ENCODE measurements around the gene OR2F1.

DNA sequence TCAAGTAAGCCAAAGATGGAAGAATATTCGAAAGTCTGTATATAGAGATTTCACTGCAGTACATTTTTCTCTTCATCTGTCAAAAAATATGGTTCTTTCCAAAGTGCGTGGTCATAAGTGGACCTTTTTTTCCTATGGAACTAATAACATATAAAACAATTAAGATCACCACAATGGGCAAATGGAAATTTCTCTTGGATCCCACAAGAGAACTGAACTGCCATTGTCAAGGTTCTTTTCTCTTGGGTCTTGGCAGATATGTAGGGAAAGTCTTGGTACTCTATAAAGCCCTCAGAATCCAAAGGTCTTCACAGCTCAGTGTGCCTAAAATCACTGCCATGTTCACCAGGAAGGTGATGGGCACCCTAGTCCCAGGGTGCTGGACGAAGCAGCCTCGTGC lies 45.4 kb downstream of the OR2F1 start, which contains the start of gene OR6B1:
- TF ChIP-seq, protein P1, sequence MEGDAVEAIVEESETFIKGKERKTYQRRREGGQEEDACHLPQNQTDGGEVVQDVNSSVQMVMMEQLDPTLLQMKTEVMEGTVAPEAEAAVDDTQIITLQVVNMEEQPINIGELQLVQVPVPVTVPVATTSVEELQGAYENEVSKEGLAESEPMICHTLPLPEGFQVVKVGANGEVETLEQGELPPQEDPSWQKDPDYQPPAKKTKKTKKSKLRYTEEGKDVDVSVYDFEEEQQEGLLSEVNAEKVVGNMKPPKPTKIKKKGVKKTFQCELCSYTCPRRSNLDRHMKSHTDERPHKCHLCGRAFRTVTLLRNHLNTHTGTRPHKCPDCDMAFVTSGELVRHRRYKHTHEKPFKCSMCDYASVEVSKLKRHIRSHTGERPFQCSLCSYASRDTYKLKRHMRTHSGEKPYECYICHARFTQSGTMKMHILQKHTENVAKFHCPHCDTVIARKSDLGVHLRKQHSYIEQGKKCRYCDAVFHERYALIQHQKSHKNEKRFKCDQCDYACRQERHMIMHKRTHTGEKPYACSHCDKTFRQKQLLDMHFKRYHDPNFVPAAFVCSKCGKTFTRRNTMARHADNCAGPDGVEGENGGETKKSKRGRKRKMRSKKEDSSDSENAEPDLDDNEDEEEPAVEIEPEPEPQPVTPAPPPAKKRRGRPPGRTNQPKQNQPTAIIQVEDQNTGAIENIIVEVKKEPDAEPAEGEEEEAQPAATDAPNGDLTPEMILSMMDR (IDR thresholded peaks at IDR 0.05): no peak
- no peak for TF ChIP-seq POLR2A (IDR thresholded peaks at IDR 0.05)
